NB4 (cell line): Measurements from ENCODE around the gene SLC16A3.
A peak's percentile ranks its signal among the peaks of the same experiment; 100 is the strongest.

Source experiments
- DNase-seq: peaks from one replicate; pipeline ENCODE4 v3.0.0; 2010; ENCODE audit warnings: low read depth
- H3K4me3 ChIP-seq: one replicate; pipeline ENCODE4 v1.5.1; 2011; ENCODE audit warnings: mild to moderate bottlenecking, low read depth, low read length, moderate library complexity
- CTCF ChIP-seq: IDR thresholded peaks from one replicate; pipeline ENCODE4 v1.5.1; 2012; ENCODE audit warnings: low read depth, low read length
- MAX ChIP-seq: IDR thresholded peaks from 2 replicates; pipeline ENCODE4 v1.6.1; 2011; ENCODE audit warnings: low read depth, low read length
- MYC ChIP-seq: IDR thresholded peaks from 2 replicates; pipeline ENCODE4 v1.6.1; 2011; ENCODE audit warnings: low read depth, low read length
- POLR2A ChIP-seq: IDR thresholded peaks from 2 replicates; pipeline ENCODE4 v1.6.1; 2011; ENCODE audit warnings: mild to moderate bottlenecking; ENCODE audit not compliant: insufficient read length; ENCODE audit errors: extremely low read depth

Gene SLC16A3

GRCh38 chr17:82212331-82213250, 16.3 kb upstream of the SLC16A3 start, which contains the start of gene CCDC57:
Gene CCDC57, minus strand, starts transcription at chr17:82212842. Its CDS starts 10,898 bp downstream, at chr17:82201944.
- DNase-seq, result peak; percentile 89
- peak within 1 kb of the TSS; percentile 63 for H3K4me3 ChIP-seq
- TF ChIP-seq MAX (peak; percentile 50), POLR2A (peak; percentile 22), MYC (0 out of 2 replicates have a peak, but pooled peaks have one; percentile 1), CTCF (no peak)

- TF ChIP-seq POLR2A (no peak), MAX (peak; percentile 65), CTCF (no peak), MYC (peak; percentile 35; the same call in 1 of the 2 replicates)
- H3K4me3 ChIP-seq, result peak overlapping the region; percentile 38
- peak; percentile 74 for DNase-seq
These were observed 15.4 kb upstream of the SLC16A3 start for GRCh38 chr17:82213251-82214011.

DNA sequence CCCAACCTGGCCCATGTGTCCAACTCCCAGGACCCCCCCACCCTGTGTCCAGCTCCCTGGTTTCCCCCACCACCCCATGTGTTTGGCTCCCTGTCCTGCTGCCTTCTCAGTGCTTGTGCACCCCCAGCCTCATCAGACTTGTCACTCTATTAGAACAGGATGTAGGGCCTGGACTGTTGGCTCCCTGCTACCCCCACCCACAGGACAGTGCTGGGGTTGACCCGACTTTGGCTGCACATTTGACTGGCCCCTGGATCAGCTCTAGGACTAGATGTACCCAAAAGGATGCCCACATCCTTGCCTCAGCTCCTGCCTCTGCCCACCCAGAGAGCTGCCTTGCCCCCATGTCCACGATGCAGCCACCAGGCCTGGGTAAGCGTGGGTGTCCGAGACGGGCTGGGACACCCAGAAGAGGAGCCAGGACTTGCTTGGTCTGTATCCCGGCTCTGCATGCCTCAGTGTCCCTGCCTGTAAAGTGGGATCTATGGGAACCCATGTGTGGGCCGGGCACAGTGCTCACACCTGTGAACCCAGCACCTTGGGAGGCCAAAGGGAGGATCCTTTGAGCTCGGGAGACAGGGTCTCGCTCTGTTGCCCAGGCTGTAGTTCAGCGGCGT, 14.7 kb upstream of the SLC16A3 start:
- DNase-seq, result peak; percentile 46
- TF ChIP-seq MAX (no peak), CTCF (no peak), POLR2A (no peak), MYC (no peak)
- H3K4me3 ChIP-seq, result no peak overlapping the region

DNA sequence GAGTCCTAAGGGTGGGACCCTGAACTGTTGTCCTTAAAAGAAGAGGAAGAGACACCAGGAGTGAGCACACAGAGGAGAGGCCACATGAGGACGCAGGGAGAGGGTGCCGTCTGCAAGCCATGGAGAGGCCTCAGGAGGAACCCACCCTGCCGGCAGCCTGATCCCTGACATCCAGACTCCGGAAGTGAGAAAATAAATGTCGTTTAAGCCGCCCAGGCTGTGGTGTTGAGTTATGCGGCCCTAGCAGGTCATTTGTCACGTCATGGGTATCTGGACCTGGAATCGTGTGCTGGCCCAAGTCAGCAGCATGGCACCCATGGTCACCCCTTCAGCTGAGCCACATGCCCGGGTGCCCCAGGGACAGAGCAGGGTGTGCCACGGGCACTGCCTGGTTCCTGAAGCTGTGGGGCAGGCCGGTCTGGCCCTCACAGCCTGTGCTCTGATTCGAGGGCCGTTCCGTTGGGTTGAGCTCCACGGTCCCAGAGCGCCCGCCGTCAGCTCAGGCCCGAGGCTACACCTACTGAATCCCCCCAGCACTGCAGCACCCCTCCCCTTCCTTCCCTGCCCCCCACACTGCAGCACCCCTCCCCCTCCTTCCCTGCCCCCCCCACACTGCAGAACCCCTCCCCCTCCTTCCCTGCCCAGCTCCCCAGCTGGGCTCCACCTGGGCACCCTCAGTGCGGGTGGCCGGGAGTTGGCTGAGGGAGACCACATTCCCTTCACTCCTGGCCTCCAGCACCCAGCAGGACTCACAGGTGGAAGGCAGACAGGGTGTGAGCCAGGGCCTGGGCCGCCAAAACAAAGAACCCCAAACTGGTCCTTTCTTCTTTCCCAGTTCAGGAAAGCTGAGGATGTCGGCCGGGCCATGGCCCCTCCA, 13.5 kb upstream of the SLC16A3 start:
- TF ChIP-seq MYC (no peak), CTCF (no peak), POLR2A (no peak), MAX (no peak)
- H3K4me3 ChIP-seq, result no peak overlapping the region
- DNase-seq, result peak; percentile 70

- TF ChIP-seq MAX (no peak), POLR2A (no peak), MYC (no peak), CTCF (no peak)
- H3K4me3 ChIP-seq, result no peak overlapping the region
These were observed 12.9 kb upstream of the SLC16A3 start for GRCh38 chr17:82215972-82216300.

More at GRCh38 chr17:82215972-82216300, 12.9 kb upstream of the SLC16A3 start:
- DNase-seq, result no peak
